Osteocyte (in vitro differentiated cells): Measurements from ENCODE around the gene TRPM7. TPM values are rescaled to one million over a fixed set of nuclear protein-coding genes. Genes with fewer than 3 reads are reported as not detected.

Experiments
- DNase-seq: peaks from one replicate; pipeline ENCODE4 v3.0.0; 2021; ENCODE audit warnings: mixed read lengths; ENCODE audit not compliant: unreplicated experiment; ENCODE audit errors: extremely low spot score
- H3K27ac Mint-ChIP-seq: one replicate; pipeline ENCODE4 v1.8.0; 2021; ENCODE audit warnings: mild to moderate bottlenecking, mixed read lengths; ENCODE audit not compliant: unreplicated experiment
- H3K27me3 Mint-ChIP-seq: one replicate; pipeline ENCODE4 v1.8.0; 2021; ENCODE audit warnings: mixed read lengths; ENCODE audit not compliant: unreplicated experiment
- H3K36me3 Mint-ChIP-seq: one replicate; pipeline ENCODE4 v1.8.0; 2021; ENCODE audit warnings: mixed read lengths; ENCODE audit not compliant: unreplicated experiment
- H3K4me1 Mint-ChIP-seq: one replicate; pipeline ENCODE4 v1.8.0; 2021; ENCODE audit warnings: mixed read lengths; ENCODE audit not compliant: unreplicated experiment
- H3K4me3 Mint-ChIP-seq: one replicate; pipeline ENCODE4 v1.8.0; 2021; ENCODE audit warnings: mild to moderate bottlenecking, moderate library complexity, mixed read lengths; ENCODE audit not compliant: unreplicated experiment
- H3K9me3 Mint-ChIP-seq: one replicate; pipeline ENCODE4 v1.8.0; 2021; ENCODE audit warnings: mixed read lengths; ENCODE audit not compliant: unreplicated experiment
- total RNA-seq: library from RNA; stranded (reverse); gene quantifications from 2 replicates; pipeline ENCODE4 v1.2.1, GENCODE V29; 2021
- TF ChIP-seq, protein P1 (sequence below): fragments of 200-600 bp; sonication (generic); IDR thresholded peaks from 2 replicates; pipeline ENCODE4 v1.5.0; 2021; ENCODE audit warnings: antibody characterized with exemption, mild to moderate bottlenecking, moderate library complexity

The TRPM7 gene
- total RNA-seq, 1 donor from 2014 or later = 53.6 TPM

DNA sequence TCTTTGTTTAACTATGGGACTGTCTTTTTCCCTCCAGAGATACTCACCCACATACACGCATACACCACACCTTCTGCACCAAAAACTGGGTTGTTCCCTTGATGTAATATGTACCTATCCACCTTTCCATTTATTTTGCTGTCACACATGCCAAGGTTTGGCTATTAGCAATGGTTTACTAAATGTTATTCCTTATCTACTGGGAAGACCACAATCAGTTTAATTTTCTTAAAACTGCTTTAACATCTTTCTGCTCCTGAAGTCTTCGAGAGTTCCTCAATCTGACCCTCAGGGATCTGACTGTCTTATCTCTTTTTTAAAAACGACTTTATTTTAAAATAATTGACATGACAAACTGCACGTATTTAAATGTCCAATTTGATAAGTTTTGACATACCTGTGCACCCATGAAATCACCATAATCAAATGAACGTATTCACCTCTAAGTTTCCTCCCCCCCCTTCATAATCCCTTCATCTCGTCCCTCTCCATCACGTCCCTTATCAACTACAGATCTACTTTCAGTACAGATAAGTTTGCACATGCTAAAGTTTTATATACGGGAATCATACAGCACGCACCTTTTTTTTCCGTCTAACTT is 805 bp upstream of the TRPM7 start:
- peaks cover 2% of the 10 kb centered on the region for H3K36me3 Mint-ChIP-seq
- peak overlapping the region; percentile 95 for H3K27ac Mint-ChIP-seq
- no peak for DNase-seq
- H3K9me3 Mint-ChIP-seq = no peaks in the 10 kb centered on the region
- no peaks in the 10 kb centered on the region for H3K27me3 Mint-ChIP-seq
- TF ChIP-seq, protein P1, sequence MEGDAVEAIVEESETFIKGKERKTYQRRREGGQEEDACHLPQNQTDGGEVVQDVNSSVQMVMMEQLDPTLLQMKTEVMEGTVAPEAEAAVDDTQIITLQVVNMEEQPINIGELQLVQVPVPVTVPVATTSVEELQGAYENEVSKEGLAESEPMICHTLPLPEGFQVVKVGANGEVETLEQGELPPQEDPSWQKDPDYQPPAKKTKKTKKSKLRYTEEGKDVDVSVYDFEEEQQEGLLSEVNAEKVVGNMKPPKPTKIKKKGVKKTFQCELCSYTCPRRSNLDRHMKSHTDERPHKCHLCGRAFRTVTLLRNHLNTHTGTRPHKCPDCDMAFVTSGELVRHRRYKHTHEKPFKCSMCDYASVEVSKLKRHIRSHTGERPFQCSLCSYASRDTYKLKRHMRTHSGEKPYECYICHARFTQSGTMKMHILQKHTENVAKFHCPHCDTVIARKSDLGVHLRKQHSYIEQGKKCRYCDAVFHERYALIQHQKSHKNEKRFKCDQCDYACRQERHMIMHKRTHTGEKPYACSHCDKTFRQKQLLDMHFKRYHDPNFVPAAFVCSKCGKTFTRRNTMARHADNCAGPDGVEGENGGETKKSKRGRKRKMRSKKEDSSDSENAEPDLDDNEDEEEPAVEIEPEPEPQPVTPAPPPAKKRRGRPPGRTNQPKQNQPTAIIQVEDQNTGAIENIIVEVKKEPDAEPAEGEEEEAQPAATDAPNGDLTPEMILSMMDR = no peak
- H3K4me3 Mint-ChIP-seq = peak overlapping the region; percentile 99
- peaks cover 44% of the 10 kb centered on the region for H3K4me1 Mint-ChIP-seq

GRCh38 chr15:50685976-50686468 is 575 bp downstream of the TRPM7 start:
- Mint-ChIP-seq H3K27ac (peak overlapping the region; percentile 97), H3K36me3 (peaks cover 6% of the 10 kb centered on the region), H3K4me3 (peak overlapping the region; percentile 99), H3K27me3 (no peaks in the 10 kb centered on the region), H3K9me3 (no peaks in the 10 kb centered on the region), H3K4me1 (peaks cover 48% of the 10 kb centered on the region)
- peak; percentile 85 for DNase-seq
- TF ChIP-seq, protein P1 = no peak

GRCh38 chr15:50685191-50685975 is 1.2 kb downstream of the TRPM7 start:
- peaks cover 6% of the 10 kb centered on the region for H3K36me3 Mint-ChIP-seq
- H3K4me1 Mint-ChIP-seq = peaks cover 48% of the 10 kb centered on the region
- no peaks in the 10 kb centered on the region for H3K9me3 Mint-ChIP-seq
- peak overlapping the region; percentile 97 for H3K27ac Mint-ChIP-seq
- peak overlapping the region; percentile 99 for H3K4me3 Mint-ChIP-seq
- H3K27me3 Mint-ChIP-seq = no peaks in the 10 kb centered on the region
- no peak for DNase-seq
- TF ChIP-seq, protein P1 = peak; percentile 33

- no peak for DNase-seq
- no peaks in the 10 kb centered on the region for H3K9me3 Mint-ChIP-seq
- no peak overlapping the region for H3K27ac Mint-ChIP-seq
- H3K27me3 Mint-ChIP-seq = no peaks in the 10 kb centered on the region
- H3K4me3 Mint-ChIP-seq = no peak overlapping the region
- H3K4me1 Mint-ChIP-seq = peaks cover 41% of the 10 kb centered on the region
- TF ChIP-seq, protein P1 = no peak
- peaks cover 8% of the 10 kb centered on the region for H3K36me3 Mint-ChIP-seq
Measured at GRCh38 chr15:50681467-50681866, 5.1 kb downstream of the TRPM7 start.
